Uterus (tissue), 4 donors: ENCODE results near the gene FNIP2. TPM values are rescaled to one million over a fixed set of nuclear protein-coding genes. Genes with fewer than 3 reads are reported as not detected.

ENCODE experiments used
- DNase-seq, 2 donors: peaks; one replicate each; pipeline ENCODE4 v3.0.0-alpha.2; 2019 to 2020
- H3K27ac ChIP-seq, 2 donors: fragments of 200-600 bp; sonication (generic); 1 replicate in 1 of 2; 2 replicates in 1 of 2; pipeline ENCODE4 v1.5.1; 2016 to 2018
- H3K27me3 ChIP-seq, 2 donors: fragments of 200-600 bp; sonication (generic); one replicate each; pipeline ENCODE4 v1.5.1; 2018 to 2019; ENCODE audit warnings: control low read depth in 1 of 2
- H3K36me3 ChIP-seq, 2 donors: fragments of 200-600 bp; sonication (generic); one replicate each; pipeline ENCODE4 v1.5.1; 2019; ENCODE audit warnings: control low read depth in 1 of 2
- H3K4me1 ChIP-seq, 2 donors: fragments of 200-600 bp; sonication (generic); one replicate each; pipeline ENCODE4 v1.5.1; 2018 to 2019; ENCODE audit warnings: control low read depth in 1 of 2
- H3K4me3 ChIP-seq, 2 donors: fragments of 200-600 bp; sonication (generic); 1 replicate in 1 of 2; 2 replicates in 1 of 2; pipeline ENCODE4 v1.5.1; 2018 to 2019; ENCODE audit warnings: mild to moderate bottlenecking in 1 of 2
- H3K9me3 ChIP-seq, 2 donors: fragments of 200-600 bp; sonication (generic); one replicate each; pipeline ENCODE4 v1.5.1; 2019; ENCODE audit warnings: control low read depth in 1 of 2
- POLR2A ChIP-seq, 2 donors: fragments of 450-650 bp; IDR thresholded peaks; one replicate each; pipeline ENCODE4 v1.6.1; 2016; ENCODE audit warnings: antibody characterized with exemption in 2 of 2, mild to moderate bottlenecking in 1 of 2, moderate library complexity in 1 of 2
- intact Hi-C: fragments of 100-400 bp; cut with DNase I; formaldehyde crosslinking; loops from one replicate; pipeline ENCODE4 v1.15.1; 2023; ENCODE audit warnings: low total_unique reads
- total RNA-seq, 4 donors: library from RNA; depleted of rRNA in 3 of 4; stranded (reverse); fragments of >200 nt in 3 of 4; gene quantifications; one replicate each; pipeline versions ENCODE4 v1.1.0 to v1.2.4, GENCODE V29; 2014 to 2023
- TF ChIP-seq, protein P1 (sequence below), 4 experiments: fragments of 200-600 bp in 2 of 4; fragments of 450-650 bp in 2 of 4; sonication (generic) in 2 of 4; IDR thresholded peaks; one replicate each; pipeline ENCODE4 v1.5.1; 2016 to 2019; ENCODE audit warnings: antibody characterized with exemption in 4 of 4, mild to moderate bottlenecking in 2 of 4, moderate library complexity in 1 of 4
- donor health status: DM: yes; HTN: yes; CAD: no.

FNIP2 gene
- 10 to 100 TPM in 3 of 4 donors, 1 to 10 TPM in 1; 8.5 to 61.9 (median 29.6) TPM for total RNA-seq

DNA sequence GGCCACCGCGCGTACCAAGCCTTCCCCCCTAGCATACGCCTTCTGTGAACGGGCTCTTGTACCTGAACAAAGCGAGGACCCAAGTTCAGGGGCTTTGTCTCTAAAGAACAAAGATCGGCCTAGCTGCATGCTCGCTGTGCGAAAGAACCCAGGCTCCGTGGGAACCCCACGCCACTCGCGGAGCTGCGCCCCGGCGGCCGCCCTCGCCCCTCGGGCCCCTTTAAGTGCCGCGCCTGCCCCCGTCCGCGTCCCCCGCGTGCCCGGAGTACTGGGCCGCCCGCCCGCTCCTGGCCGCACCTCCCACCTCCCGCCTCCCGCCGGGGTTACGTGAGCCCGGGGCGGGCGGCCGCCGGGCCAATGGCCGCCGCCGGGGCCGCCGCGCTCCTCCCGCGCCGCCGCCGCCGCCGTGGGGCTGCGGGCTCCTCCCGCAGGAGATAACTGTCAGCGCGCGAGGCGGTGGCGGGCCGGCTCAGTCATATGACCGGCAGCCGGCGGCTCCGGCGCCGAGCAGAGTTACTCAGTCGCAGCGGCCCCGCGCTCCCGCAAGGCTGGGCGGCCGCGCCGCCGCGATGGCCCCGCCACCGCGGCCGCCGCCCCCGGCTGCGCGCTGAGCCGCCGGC is at the start of gene FNIP2:
FNIP2 (plus strand) TSS at position 472 of the 620 bp plus-strand sequence. CDS start 187 bp downstream, outside the sequence.
- peaks cover 0 to 4% of the 10 kb centered on the region in 2 donors for H3K4me1 ChIP-seq
- peak; percentile 69 to 82 for TF ChIP-seq POLR2A (IDR thresholded peaks at IDR 0.05)
- TF ChIP-seq, protein P1, sequence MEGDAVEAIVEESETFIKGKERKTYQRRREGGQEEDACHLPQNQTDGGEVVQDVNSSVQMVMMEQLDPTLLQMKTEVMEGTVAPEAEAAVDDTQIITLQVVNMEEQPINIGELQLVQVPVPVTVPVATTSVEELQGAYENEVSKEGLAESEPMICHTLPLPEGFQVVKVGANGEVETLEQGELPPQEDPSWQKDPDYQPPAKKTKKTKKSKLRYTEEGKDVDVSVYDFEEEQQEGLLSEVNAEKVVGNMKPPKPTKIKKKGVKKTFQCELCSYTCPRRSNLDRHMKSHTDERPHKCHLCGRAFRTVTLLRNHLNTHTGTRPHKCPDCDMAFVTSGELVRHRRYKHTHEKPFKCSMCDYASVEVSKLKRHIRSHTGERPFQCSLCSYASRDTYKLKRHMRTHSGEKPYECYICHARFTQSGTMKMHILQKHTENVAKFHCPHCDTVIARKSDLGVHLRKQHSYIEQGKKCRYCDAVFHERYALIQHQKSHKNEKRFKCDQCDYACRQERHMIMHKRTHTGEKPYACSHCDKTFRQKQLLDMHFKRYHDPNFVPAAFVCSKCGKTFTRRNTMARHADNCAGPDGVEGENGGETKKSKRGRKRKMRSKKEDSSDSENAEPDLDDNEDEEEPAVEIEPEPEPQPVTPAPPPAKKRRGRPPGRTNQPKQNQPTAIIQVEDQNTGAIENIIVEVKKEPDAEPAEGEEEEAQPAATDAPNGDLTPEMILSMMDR (IDR thresholded peaks at IDR 0.05), result peak in 1 of 4 experiments; percentile 3

GRCh38 chr4:158721680-158722079 is 47.1 kb upstream of the FNIP2 start:
- Histone ChIP-seq H3K36me3 (no peaks in the 10 kb centered on the region), H3K27ac (no peak overlapping the region), H3K4me3 (no peak overlapping the region), H3K27me3 (no peaks in the 10 kb centered on the region), H3K4me1 (peaks cover 0 to 3% of the 10 kb centered on the region in 2 donors), H3K9me3 (no peaks in the 10 kb centered on the region)
- TF ChIP-seq POLR2A (IDR thresholded peaks at IDR 0.05), result no peak
- TF ChIP-seq, protein P1 (IDR thresholded peaks at IDR 0.05), result no peak
- DNase-seq, result no peak
- intact Hi-C loops, result no loop called here

More for the DNA sequence above, at the start of gene FNIP2:
- intact Hi-C loops, result no loop called here
- Histone ChIP-seq H3K9me3 (no peaks in the 10 kb centered on the region), H3K27me3 (no peaks in the 10 kb centered on the region), H3K4me3 (peak within 1 kb of the TSS; percentile 83 to 93), H3K27ac (peak within 1 kb of the TSS; percentile 90 to 95), H3K36me3 (no peaks in the 10 kb centered on the region)
- DNase-seq, result peak; percentile 77 to 83

DNA sequence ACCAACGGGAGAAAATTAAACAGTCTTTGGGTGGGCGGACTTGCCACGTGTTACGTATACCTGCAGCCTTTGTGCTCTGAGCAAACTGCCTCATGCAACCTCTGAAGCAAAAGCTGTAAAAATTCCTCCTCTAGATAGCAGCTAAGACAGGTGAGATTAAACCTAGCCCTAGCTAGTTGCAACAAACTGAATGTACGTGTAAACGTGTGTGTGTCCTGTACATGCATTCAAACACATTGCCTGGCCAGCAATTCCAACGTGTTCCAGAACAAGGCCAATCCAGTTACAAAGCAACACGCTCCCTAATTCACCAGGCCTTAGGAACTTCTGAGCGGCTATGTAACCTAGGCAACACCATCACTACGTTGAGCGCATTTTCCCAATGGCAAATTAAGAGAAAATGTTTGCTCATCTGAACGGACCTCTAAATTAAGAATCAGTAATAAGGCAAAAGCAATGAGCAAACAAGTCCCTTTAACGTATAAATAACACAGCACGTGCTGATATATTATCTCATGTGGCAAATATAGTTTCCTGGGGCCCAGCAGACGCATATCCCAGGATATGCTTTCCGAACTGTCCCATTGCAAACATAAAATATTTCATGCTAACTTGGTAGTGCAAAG is 46.4 kb upstream of the FNIP2 start:
- Histone ChIP-seq H3K27me3 (no peaks in the 10 kb centered on the region), H3K4me1 (peaks cover 0 to 3% of the 10 kb centered on the region in 2 donors), H3K27ac (peak overlapping the region; percentile 81 to 89), H3K36me3 (no peaks in the 10 kb centered on the region), H3K9me3 (no peaks in the 10 kb centered on the region), H3K4me3 (peak overlapping the region; percentile 73 to 86)
- TF ChIP-seq POLR2A (IDR thresholded peaks at IDR 0.05), result no peak
- TF ChIP-seq, protein P1 (IDR thresholded peaks at IDR 0.05), result no peak
- DNase-seq, result no peak
- intact Hi-C loops, result no loop called here

DNA sequence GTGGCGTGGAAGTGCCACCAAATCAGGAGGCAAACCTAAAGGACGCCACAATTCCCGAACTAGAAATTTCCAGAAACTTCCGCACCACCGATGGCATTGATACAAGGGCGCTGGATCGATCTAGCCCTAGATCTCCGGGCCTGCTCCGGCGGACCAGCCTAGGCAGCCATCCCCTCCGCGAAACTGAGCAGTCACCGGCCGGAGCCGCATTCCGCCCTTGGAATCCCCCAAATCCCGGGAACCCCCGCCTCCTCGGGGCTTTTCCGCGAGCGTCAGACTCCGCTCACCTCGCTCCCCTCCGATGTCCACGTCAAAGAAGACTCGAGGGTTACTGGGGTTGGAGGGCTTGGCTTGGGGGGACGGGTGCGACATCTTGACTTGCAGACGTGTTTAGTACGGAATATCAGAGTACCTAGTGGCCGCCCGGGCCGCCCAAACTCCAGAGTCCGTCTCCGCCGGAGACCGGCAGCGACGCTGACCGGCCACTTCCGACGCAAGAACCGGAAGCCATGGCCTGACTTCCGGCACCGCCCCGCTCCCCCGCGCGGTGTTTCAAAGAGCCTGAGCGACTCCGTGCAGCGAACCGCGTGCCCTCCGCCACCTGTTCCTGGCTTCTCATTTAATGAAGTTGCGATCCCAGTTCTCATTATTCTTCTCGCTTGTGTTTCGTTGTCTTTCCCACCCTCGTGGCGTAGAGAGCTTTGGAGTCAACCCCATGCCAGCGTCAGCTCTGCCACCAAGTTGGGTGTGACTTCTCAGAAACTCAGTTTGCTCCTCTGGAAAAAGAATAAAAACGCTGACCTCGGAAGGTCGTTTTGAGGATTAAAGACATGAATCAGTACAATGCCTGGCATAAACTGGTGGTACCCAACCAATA is 45.7 kb upstream of the FNIP2 start, which contains the start of gene PPID:
PPID (minus strand) TSS at position 480 of the 877 bp plus-strand sequence; CDS start at position 372, 108 bp downstream.
- H3K27me3 ChIP-seq, result no peaks in the 10 kb centered on the region
- peak within 1 kb of the TSS; percentile 81 to 89 for H3K27ac ChIP-seq
- peak within 1 kb of the TSS; percentile 73 to 86 for H3K4me3 ChIP-seq
- TF ChIP-seq, protein P1 (IDR thresholded peaks at IDR 0.05), result no peak
- peak; percentile 43 to 59 for TF ChIP-seq POLR2A (IDR thresholded peaks at IDR 0.05)
- no peaks in the 10 kb centered on the region for H3K9me3 ChIP-seq
- no peaks in the 10 kb centered on the region for H3K36me3 ChIP-seq
- peaks cover 0 to 3% of the 10 kb centered on the region in 2 donors for H3K4me1 ChIP-seq
- intact Hi-C loops, result no loop called here
- DNase-seq, result peak; percentile 73 to 82
